ENCODE measurements around the gene ATP6V1G2. TPM values are rescaled to one million over a fixed set of nuclear protein-coding genes. Genes with fewer than 3 reads are reported as not detected.

ATP6V1G2 gene
- total and polyA plus RNA-seq, 4 donors = 32.2 to 258 (median 147) TPM

DNA sequence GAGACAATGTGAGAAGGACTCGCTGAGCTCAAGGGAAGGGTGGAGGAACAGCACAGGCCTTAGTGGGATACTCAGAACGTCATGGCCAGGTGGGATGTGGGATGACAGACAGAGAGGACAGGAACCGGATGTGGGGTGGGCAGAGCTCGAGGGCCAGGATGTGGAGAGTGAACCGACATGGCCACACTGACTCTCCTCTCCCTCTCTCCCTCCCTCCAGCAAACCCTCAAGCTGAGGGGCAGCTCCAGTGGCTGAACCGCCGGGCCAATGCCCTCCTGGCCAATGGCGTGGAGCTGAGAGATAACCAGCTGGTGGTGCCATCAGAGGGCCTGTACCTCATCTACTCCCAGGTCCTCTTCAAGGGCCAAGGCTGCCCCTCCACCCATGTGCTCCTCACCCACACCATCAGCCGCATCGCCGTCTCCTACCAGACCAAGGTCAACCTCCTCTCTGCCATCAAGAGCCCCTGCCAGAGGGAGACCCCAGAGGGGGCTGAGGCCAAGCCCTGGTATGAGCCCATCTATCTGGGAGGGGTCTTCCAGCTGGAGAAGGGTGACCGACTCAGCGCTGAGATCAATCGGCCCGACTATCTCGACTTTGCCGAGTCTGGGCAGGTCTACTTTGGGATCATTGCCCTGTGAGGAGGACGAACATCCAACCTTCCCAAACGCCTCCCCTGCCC lies 30.6 kb upstream of the ATP6V1G2 start:
- Histone ChIP-seq H3K27me3 (ENCODE audit: control insufficient read depth, insufficient read depth, low read length) (peaks cover 2% of the 10 kb centered on the region), H3K36me3 (ENCODE audit: control insufficient read depth, insufficient read depth, low read length) (no peaks in the 10 kb centered on the region), H3K4me3 (ENCODE audit: low read depth, low read length) (no peak overlapping the region), H3K4me1 (ENCODE audit: control insufficient read depth, insufficient read depth, low read length) (peaks cover 18% of the 10 kb centered on the region), H3K9me3 (ENCODE audit: control insufficient read depth, insufficient read depth, low read length) (no peaks in the 10 kb centered on the region), H3K27ac (ENCODE audit: low read depth, low read length) (no peak overlapping the region)
- WGBS (ENCODE audit: insufficient coverage) = 89% methylated on average over 14 of the region's 19 CpGs
- no peak for DNase-seq (ENCODE audit: low read depth in 4 of 6, low spot score in 6 of 6)

- H3K27me3 ChIP-seq (ENCODE audit: control insufficient read depth, insufficient read depth, low read length) = peaks cover 2% of the 10 kb centered on the region
- WGBS (ENCODE audit: insufficient coverage) = 74% methylated on average over 5 of the region's 8 CpGs
- no peak overlapping the region for H3K27ac ChIP-seq (ENCODE audit: low read depth, low read length)
- H3K36me3 ChIP-seq (ENCODE audit: control insufficient read depth, insufficient read depth, low read length) = no peaks in the 10 kb centered on the region
- H3K4me1 ChIP-seq (ENCODE audit: control insufficient read depth, insufficient read depth, low read length) = peaks cover 9% of the 10 kb centered on the region
- no peaks in the 10 kb centered on the region for H3K9me3 ChIP-seq (ENCODE audit: control insufficient read depth, insufficient read depth, low read length)
- no peak for DNase-seq (ENCODE audit: low read depth in 4 of 6, low spot score in 6 of 6)
- no peak overlapping the region for H3K4me3 ChIP-seq (ENCODE audit: low read depth, low read length)
These were observed 29.7 kb upstream of the ATP6V1G2 start for GRCh38 chr6:31575952-31576685.

GRCh38 chr6:31575335-31575901 lies 29.0 kb upstream of the ATP6V1G2 start, which contains the start of gene TNF:
TSS of gene TNF (plus strand) at chr6:31575565. CDS start at chr6:31575742, 177 bp downstream.
- DNase-seq (ENCODE audit: low read depth in 4 of 6, low spot score in 6 of 6) = no peak
- Histone ChIP-seq H3K4me3 (ENCODE audit: low read depth, low read length) (no peak within 1 kb of the TSS), H3K4me1 (ENCODE audit: control insufficient read depth, insufficient read depth, low read length) (peaks cover 4% of the 10 kb centered on the region), H3K27ac (ENCODE audit: low read depth, low read length) (no peak within 1 kb of the TSS), H3K9me3 (ENCODE audit: control insufficient read depth, insufficient read depth, low read length) (no peaks in the 10 kb centered on the region), H3K36me3 (ENCODE audit: control insufficient read depth, insufficient read depth, low read length) (no peaks in the 10 kb centered on the region), H3K27me3 (ENCODE audit: control insufficient read depth, insufficient read depth, low read length) (no peaks in the 10 kb centered on the region)
- WGBS (ENCODE audit: insufficient coverage) = 66% methylated on average over 15 of the region's 19 CpGs

GRCh38 chr6:31574106-31575061 lies 28.0 kb upstream of the ATP6V1G2 start:
- WGBS (ENCODE audit: insufficient coverage) = 77% methylated on average over 14 of the region's 14 CpGs
- Histone ChIP-seq H3K27me3 (ENCODE audit: control insufficient read depth, insufficient read depth, low read length) (no peaks in the 10 kb centered on the region), H3K27ac (ENCODE audit: low read depth, low read length) (no peak overlapping the region)

GRCh38 chr6:31573239-31574105 lies 27.1 kb upstream of the ATP6V1G2 start:
- Histone ChIP-seq H3K36me3 (ENCODE audit: control insufficient read depth, insufficient read depth, low read length) (no peaks in the 10 kb centered on the region), H3K4me3 (ENCODE audit: low read depth, low read length) (no peak overlapping the region), H3K27me3 (ENCODE audit: control insufficient read depth, insufficient read depth, low read length) (no peaks in the 10 kb centered on the region), H3K27ac (ENCODE audit: low read depth, low read length) (no peak overlapping the region), H3K9me3 (ENCODE audit: control insufficient read depth, insufficient read depth, low read length) (no peaks in the 10 kb centered on the region), H3K4me1 (ENCODE audit: control insufficient read depth, insufficient read depth, low read length) (no peaks in the 10 kb centered on the region)
- 86% methylated on average over 9 of the region's 9 CpGs for WGBS (ENCODE audit: insufficient coverage)
- DNase-seq (ENCODE audit: low read depth in 4 of 6, low spot score in 6 of 6) = no peak

More at GRCh38 chr6:31574106-31575061, 28.0 kb upstream of the ATP6V1G2 start:
- H3K36me3 ChIP-seq (ENCODE audit: control insufficient read depth, insufficient read depth, low read length) = no peaks in the 10 kb centered on the region
- H3K4me1 ChIP-seq (ENCODE audit: control insufficient read depth, insufficient read depth, low read length) = no peaks in the 10 kb centered on the region
- H3K4me3 ChIP-seq (ENCODE audit: low read depth, low read length) = no peak overlapping the region
- no peak for DNase-seq (ENCODE audit: low read depth in 4 of 6, low spot score in 6 of 6)
- no peaks in the 10 kb centered on the region for H3K9me3 ChIP-seq (ENCODE audit: control insufficient read depth, insufficient read depth, low read length)

DNA sequence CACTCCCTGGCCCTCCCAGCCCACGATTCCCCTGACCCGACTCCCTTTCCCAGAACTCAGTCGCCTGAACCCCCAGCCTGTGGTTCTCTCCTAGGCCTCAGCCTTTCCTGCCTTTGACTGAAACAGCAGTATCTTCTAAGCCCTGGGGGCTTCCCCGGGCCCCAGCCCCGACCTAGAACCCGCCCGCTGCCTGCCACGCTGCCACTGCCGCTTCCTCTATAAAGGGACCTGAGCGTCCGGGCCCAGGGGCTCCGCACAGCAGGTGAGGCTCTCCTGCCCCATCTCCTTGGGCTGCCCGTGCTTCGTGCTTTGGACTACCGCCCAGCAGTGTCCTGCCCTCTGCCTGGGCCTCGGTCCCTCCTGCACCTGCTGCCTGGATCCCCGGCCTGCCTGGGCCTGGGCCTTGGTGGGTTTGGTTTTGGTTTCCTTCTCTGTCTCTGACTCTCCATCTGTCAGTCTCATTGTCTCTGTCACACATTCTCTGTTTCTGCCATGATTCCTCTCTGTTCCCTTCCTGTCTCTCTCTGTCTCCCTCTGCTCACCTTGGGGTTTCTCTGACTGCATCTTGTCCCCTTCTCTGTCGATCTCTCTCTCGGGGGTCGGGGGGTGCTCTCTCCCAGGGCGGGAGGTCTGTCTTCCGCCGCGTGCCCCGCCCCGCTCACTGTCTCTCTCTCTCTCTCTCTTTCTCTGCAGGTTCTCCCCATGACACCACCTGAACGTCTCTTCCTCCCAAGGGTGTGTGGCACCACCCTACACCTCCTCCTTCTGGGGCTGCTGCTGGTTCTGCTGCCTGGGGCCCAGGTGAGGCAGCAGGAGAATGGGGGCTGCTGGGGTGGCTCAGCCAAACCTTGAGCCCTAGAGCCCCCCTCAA lies 25.9 kb upstream of the ATP6V1G2 start, which contains the start of gene LTA:
Gene LTA, plus strand, starts transcription at position 249 of the 871 bp plus-strand sequence. Its CDS starts 454 bp downstream, at position 703.
- Histone ChIP-seq H3K27ac (ENCODE audit: low read depth, low read length) (no peak within 1 kb of the TSS), H3K27me3 (ENCODE audit: control insufficient read depth, insufficient read depth, low read length) (no peaks in the 10 kb centered on the region), H3K4me3 (ENCODE audit: low read depth, low read length) (no peak within 1 kb of the TSS), H3K4me1 (ENCODE audit: control insufficient read depth, insufficient read depth, low read length) (no peaks in the 10 kb centered on the region), H3K9me3 (ENCODE audit: control insufficient read depth, insufficient read depth, low read length) (no peaks in the 10 kb centered on the region), H3K36me3 (ENCODE audit: control insufficient read depth, insufficient read depth, low read length) (no peaks in the 10 kb centered on the region)
- DNase-seq (ENCODE audit: low read depth in 4 of 6, low spot score in 6 of 6) = no peak
- WGBS (ENCODE audit: insufficient coverage) = 80% methylated on average over 26 of the region's 27 CpGs

DNA sequence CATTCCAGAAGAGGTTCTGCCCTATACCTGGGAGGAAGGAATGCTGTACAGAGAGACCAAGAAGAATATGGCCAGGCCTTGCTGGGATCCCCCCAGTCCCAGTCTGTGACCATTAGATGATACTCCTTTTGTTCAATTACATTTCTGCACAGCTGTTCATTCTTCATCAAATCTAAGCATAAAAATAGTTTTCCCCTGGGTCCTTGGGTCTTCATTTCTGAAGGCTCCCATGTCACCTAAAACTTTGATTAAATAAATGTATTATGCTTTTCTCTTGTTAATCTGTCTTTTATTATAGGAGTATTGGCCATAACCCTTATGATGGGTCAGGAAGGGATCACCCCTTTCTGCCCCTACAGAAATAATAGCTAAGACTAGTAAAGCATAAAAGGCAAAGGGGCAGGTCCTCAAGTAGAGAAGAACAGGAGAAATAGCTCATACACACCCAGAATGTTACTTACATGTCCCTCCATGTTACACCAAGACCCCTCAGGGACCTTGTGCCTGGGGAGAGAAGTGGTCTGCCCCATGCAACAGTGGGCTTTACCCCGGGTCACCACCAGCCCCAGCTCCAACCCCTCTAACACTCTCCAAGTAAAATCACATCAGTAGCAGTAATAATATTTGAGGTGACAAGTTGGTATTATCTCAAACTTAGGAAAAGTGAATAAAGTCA lies 23.6 kb upstream of the ATP6V1G2 start:
- no peak overlapping the region for H3K4me3 ChIP-seq (ENCODE audit: low read depth, low read length)
- no peaks in the 10 kb centered on the region for H3K36me3 ChIP-seq (ENCODE audit: control insufficient read depth, insufficient read depth, low read length)
- H3K9me3 ChIP-seq (ENCODE audit: control insufficient read depth, insufficient read depth, low read length) = no peaks in the 10 kb centered on the region
- H3K4me1 ChIP-seq (ENCODE audit: control insufficient read depth, insufficient read depth, low read length) = no peaks in the 10 kb centered on the region
- no peaks in the 10 kb centered on the region for H3K27me3 ChIP-seq (ENCODE audit: control insufficient read depth, insufficient read depth, low read length)
- no peak for DNase-seq (ENCODE audit: low read depth in 4 of 6, low spot score in 6 of 6)
- WGBS (ENCODE audit: insufficient coverage) = no CpG with 5 or more reads among the region's 1 CpG
- H3K27ac ChIP-seq (ENCODE audit: low read depth, low read length) = no peak overlapping the region
